ENCODE measurements around the gene COL19A1. TPM values are rescaled to one million over a fixed set of nuclear protein-coding genes. Genes with fewer than 3 reads are reported as not detected.

Gene COL19A1
- total and polyA plus RNA-seq, 9 of the 15 experiments (the other 6 are each of a cell fraction or from before 2014, with no cell fraction given) = not detected

GRCh38 chr6:70246118-70246517 is 379.8 kb downstream of the COL19A1 start (continued):
- TF ChIP-seq FOXM1 (IDR thresholded peaks at IDR 0.05; ENCODE audit: low read depth) (no peak), FOXM1 (CRISPR knock-in tag; IDR thresholded peaks at IDR 0.05; ENCODE audit: low read depth) (no peak), FOXJ3 (CRISPR knock-in tag; IDR thresholded peaks at IDR 0.05) (no peak), CEBPG (CRISPR knock-in tag; IDR thresholded peaks at IDR 0.05) (0 out of 2 replicates have a peak, but pooled peaks have one; percentile 39), CEBPG (tag; conservative IDR thresholded peaks at IDR 0.05 in 1 of 2, IDR thresholded peaks at IDR 0.05 in 1 of 2) (peak in 1 of 2 experiments; percentile 94; a peak in 2 of 4 replicates), CBFB (CRISPR knock-in tag; IDR thresholded peaks at IDR 0.05) (no peak), XRCC3 (IDR thresholded peaks at IDR 0.05) (no peak), SRSF1 (IDR thresholded peaks at IDR 0.05; ENCODE audit: low read depth, low read length) (no peak), ATF3 (IDR thresholded peaks at IDR 0.05) (peak; percentile 81), ATF3 (CRISPR knock-in tag; conservative IDR thresholded peaks at IDR 0.05) (no peak), HLTF (IDR thresholded peaks at IDR 0.05) (no peak), ZMIZ1 (IDR thresholded peaks at IDR 0.05; ENCODE audit: low read depth in 2 of 2, low read length in 2 of 2) (no peak), DNMT1 (IDR thresholded peaks at IDR 0.05) (no peak), DMBX1 (CRISPR knock-in tag; IDR thresholded peaks at IDR 0.05; ENCODE audit: borderline replicate concordance) (no peak), MYNN (IDR thresholded peaks at IDR 0.05) (no peak), MYNN (CRISPR knock-in tag; IDR thresholded peaks at IDR 0.05) (no peak), POLR2H (tag; IDR thresholded peaks at IDR 0.05; ENCODE audit: low read depth) (no peak), POLR3G (IDR thresholded peaks at IDR 0.05; ENCODE audit: extremely low read depth, insufficient read length, insufficient replicate concordance) (no peak)
- TF ChIP-seq, protein P1, sequence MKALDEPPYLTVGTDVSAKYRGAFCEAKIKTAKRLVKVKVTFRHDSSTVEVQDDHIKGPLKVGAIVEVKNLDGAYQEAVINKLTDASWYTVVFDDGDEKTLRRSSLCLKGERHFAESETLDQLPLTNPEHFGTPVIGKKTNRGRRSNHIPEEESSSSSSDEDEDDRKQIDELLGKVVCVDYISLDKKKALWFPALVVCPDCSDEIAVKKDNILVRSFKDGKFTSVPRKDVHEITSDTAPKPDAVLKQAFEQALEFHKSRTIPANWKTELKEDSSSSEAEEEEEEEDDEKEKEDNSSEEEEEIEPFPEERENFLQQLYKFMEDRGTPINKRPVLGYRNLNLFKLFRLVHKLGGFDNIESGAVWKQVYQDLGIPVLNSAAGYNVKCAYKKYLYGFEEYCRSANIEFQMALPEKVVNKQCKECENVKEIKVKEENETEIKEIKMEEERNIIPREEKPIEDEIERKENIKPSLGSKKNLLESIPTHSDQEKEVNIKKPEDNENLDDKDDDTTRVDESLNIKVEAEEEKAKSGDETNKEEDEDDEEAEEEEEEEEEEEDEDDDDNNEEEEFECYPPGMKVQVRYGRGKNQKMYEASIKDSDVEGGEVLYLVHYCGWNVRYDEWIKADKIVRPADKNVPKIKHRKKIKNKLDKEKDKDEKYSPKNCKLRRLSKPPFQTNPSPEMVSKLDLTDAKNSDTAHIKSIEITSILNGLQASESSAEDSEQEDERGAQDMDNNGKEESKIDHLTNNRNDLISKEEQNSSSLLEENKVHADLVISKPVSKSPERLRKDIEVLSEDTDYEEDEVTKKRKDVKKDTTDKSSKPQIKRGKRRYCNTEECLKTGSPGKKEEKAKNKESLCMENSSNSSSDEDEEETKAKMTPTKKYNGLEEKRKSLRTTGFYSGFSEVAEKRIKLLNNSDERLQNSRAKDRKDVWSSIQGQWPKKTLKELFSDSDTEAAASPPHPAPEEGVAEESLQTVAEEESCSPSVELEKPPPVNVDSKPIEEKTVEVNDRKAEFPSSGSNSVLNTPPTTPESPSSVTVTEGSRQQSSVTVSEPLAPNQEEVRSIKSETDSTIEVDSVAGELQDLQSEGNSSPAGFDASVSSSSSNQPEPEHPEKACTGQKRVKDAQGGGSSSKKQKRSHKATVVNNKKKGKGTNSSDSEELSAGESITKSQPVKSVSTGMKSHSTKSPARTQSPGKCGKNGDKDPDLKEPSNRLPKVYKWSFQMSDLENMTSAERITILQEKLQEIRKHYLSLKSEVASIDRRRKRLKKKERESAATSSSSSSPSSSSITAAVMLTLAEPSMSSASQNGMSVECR (CRISPR knock-in tag; IDR thresholded peaks at IDR 0.05) = no peak
- TF ChIP-seq, protein P2, sequence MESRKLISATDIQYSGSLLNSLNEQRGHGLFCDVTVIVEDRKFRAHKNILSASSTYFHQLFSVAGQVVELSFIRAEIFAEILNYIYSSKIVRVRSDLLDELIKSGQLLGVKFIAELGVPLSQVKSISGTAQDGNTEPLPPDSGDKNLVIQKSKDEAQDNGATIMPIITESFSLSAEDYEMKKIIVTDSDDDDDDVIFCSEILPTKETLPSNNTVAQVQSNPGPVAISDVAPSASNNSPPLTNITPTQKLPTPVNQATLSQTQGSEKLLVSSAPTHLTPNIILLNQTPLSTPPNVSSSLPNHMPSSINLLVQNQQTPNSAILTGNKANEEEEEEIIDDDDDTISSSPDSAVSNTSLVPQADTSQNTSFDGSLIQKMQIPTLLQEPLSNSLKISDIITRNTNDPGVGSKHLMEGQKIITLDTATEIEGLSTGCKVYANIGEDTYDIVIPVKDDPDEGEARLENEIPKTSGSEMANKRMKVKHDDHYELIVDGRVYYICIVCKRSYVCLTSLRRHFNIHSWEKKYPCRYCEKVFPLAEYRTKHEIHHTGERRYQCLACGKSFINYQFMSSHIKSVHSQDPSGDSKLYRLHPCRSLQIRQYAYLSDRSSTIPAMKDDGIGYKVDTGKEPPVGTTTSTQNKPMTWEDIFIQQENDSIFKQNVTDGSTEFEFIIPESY (CRISPR knock-in tag; IDR thresholded peaks at IDR 0.05) = no peak
